Subcutaneous adipose tissue (tissue), 4 donors: ENCODE measurements around the gene SMYD2. TPM values are rescaled to one million over a fixed set of nuclear protein-coding genes. Genes with fewer than 3 reads are reported as not detected.

Experiments
- CTCF ChIP-seq: fragments of 450-650 bp; IDR thresholded peaks from one replicate; pipeline ENCODE4 v1.5.1; 2016; ENCODE audit warnings: low read depth, mild to moderate bottlenecking, control low read depth, antibody characterized with exemption, moderate library complexity
- total RNA-seq, 4 donors: library from RNA; depleted of rRNA; stranded (reverse); fragments of >200 nt; gene quantifications; one replicate each; pipeline ENCODE4 v1.1.0, GENCODE V29; 2016

Gene SMYD2
- total RNA-seq, 4 donors from 2014 or later: 30.0 to 49.9 (median 38.5) TPM

- no peak for TF ChIP-seq CTCF
Measured at GRCh38 chr1:214342525-214342924, 61.6 kb downstream of the SMYD2 start.

- no peak for TF ChIP-seq CTCF
Measured at GRCh38 chr1:214344897-214345296, 63.9 kb downstream of the SMYD2 start.

DNA sequence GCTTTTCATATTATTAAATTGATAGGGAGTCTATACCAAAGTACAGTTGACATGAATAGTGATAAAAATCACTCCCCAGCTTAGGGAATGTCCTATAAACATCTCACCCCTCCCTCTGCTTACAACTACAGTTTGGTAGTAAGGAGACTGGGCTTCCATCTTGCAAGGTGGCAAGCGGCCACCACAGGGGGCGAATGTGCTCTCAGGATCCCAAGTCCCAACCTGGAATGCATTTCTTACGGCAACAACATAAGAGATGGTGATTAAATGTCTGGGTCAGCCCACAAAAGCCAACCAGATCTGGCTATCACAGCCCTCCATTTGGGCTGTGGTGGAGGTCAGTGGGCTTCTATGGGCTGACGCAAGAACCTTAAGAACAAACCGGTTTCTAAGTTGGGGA is 68.0 kb downstream of the SMYD2 start:
- TF ChIP-seq CTCF: no peak

DNA sequence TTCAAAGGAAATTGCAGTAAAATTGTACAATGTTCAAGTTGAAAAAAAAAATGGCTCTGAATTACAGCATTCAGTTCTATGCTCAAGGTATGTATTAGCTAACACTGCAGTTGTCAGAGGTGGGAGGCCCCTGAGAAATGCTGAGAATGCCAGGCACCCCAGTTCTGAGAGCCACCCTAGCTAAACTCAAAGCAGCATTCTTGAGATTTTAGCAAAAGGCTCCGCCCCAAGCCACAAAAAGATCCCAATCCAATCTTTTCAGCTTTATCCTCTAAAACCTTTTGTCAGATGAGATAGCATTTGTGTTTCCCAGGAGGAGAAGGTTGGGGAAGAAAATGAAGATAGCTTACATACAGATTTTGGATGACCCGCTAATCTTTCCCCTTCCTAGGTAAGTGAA is 68.8 kb downstream of the SMYD2 start:
- no peak for TF ChIP-seq CTCF

DNA sequence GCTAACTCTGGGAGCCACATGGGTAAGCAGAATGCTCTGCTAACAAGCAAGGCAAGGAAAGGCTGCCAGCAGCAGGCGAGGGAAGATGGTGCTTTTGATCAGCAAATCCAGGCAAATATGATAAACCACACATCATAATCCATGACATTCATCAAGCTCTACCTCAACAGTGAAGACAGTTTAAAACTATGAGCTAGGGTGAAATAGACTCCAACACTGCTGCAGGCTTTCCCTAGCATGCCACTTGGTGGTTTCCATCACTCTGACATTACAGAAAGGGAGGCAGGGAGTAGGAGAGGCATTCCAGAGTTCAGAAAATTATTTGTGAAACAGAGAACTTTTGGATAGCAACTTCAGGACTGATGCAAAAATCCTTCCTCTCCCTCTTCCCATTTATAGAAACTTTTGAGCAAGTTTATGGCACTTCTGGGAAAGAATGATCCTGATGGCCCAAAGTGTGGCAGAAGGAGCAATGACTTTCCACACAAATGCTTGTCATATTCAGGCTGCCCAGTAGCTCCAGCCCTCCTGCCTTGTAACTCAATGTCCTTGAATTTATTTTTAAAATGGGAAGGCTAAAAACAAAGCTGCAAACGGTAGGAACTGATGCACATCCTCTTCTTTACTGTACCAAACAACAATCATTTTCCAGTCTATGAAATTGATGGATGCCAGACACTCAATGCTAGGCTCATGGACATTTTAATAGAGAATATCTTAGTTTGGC is 70.8 kb downstream of the SMYD2 start:
- no peak for TF ChIP-seq CTCF

- TF ChIP-seq CTCF: no peak
Measured at GRCh38 chr1:214352838-214353237, 71.9 kb downstream of the SMYD2 start.

- no peak for TF ChIP-seq CTCF
Measured at GRCh38 chr1:214354440-214355148, 73.6 kb downstream of the SMYD2 start.
